GM19452 (cell line): ENCODE results near the gene ZNF208.
"Not testable (repeated sequence)": the region's sequence is repeated elsewhere in the genome, so short reads cannot be mapped to it uniquely, and the experiment has no call there.

Experiments
- ATAC-seq: cut with Tn5 transposase; IDR thresholded peaks from one replicate; pipeline ENCODE4 v1.9.1; 2021; ENCODE audit not compliant: unreplicated experiment

ZNF208 gene

GRCh38 chr19:22010437-22011143 lies at the start of gene ZNF208:
Gene ZNF208, minus strand, starts transcription at chr19:22010943. Its CDS starts 149 bp downstream, at chr19:22010794.
- ATAC-seq, result not testable (repeated sequence)

- peak; percentile 39 for ATAC-seq
These were observed 41.9 kb upstream of the ZNF208 start for GRCh38 chr19:22052644-22053013.

GRCh38 chr19:22041151-22041550 lies 30.4 kb upstream of the ZNF208 start:
- not testable (repeated sequence) for ATAC-seq

- no peak for ATAC-seq
These were observed 19.9 kb upstream of the ZNF208 start for GRCh38 chr19:22030680-22031079.

GRCh38 chr19:22026687-22027086 lies 15.9 kb upstream of the ZNF208 start:
- ATAC-seq, result no peak

- ATAC-seq, result not testable (repeated sequence)
These were observed 14.8 kb upstream of the ZNF208 start for GRCh38 chr19:22025539-22025938.

GRCh38 chr19:21970466-21970865 lies 40.3 kb downstream of the ZNF208 start:
- ATAC-seq, result no peak

- ATAC-seq, result no peak
These were observed 63.0 kb downstream of the ZNF208 start for GRCh38 chr19:21947775-21948174.

- no peak for ATAC-seq
These were observed 70.1 kb downstream of the ZNF208 start for GRCh38 chr19:21940684-21941083.

GRCh38 chr19:21934593-21934992 lies 76.2 kb downstream of the ZNF208 start:
- ATAC-seq, result no peak

GRCh38 chr19:21934131-21934530 lies 76.6 kb downstream of the ZNF208 start:
- no peak for ATAC-seq

- no peak for ATAC-seq
These were observed 88.5 kb downstream of the ZNF208 start for GRCh38 chr19:21922276-21922675.

- no peak for ATAC-seq
These were observed 89.0 kb downstream of the ZNF208 start for GRCh38 chr19:21921691-21922180.

- no peak for ATAC-seq
These were observed 95.3 kb downstream of the ZNF208 start for GRCh38 chr19:21915411-21915810.

GRCh38 chr19:21912654-21913053 lies 98.1 kb downstream of the ZNF208 start:
- ATAC-seq, result no peak

GRCh38 chr19:21910318-21910717 lies 100.4 kb downstream of the ZNF208 start:
- ATAC-seq, result no peak

- no peak for ATAC-seq
These were observed 102.7 kb downstream of the ZNF208 start for GRCh38 chr19:21908066-21908465.

- ATAC-seq, result no peak
These were observed 103.2 kb downstream of the ZNF208 start for GRCh38 chr19:21907516-21907915.

GRCh38 chr19:21902571-21902970 lies 108.2 kb downstream of the ZNF208 start:
- ATAC-seq, result no peak

- no peak for ATAC-seq
These were observed 108.9 kb downstream of the ZNF208 start for GRCh38 chr19:21901861-21902260.

GRCh38 chr19:21900401-21900800 lies 110.3 kb downstream of the ZNF208 start:
- ATAC-seq, result no peak

GRCh38 chr19:21891086-21891485 lies 119.7 kb downstream of the ZNF208 start:
- no peak for ATAC-seq

- ATAC-seq, result not testable (repeated sequence)
These were observed 120.7 kb downstream of the ZNF208 start for GRCh38 chr19:21890017-21890416.
